RCC 7860 (cell line): ENCODE results near the gene EIF4E3.

Source experiments
- DNase-seq: peaks from one replicate; pipeline ENCODE4 v3.0.0-alpha.2; 2015; ENCODE audit warnings: low spot score
- FAIRE-seq: peaks from 2 replicates; lab custom pipeline; 2012; peaks lifted over from hg19 to GRCh38; lab: Jason Lieb, UNC

The EIF4E3 gene

DNA sequence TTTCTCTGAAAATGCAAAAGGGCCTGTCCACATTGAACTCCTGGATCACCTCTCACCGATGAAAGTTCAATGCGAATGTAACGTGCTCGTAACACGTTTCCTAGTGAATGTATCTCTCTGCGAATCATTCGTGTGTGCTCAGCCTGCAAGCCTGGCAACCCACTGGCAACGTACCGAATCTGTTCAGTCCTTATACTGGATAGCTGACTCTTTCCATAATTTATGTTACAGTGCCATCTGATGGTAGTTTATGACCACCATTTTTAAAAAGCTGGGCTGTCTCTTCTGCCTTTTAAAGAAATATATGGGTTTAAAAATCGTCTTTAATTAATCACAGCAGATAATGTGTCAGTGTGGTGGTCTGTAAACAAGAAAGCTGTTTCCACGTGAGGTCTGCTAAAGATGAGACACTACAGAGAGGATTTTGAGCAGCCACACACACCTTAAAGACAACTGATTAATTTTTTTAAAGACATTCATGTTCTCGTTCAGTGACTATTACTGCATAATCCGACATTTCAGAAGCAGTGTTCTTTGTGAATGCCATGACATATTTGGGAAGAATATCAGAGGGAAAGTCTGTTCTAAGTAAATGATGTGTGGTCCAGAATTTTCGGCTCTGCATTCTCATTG is 72.3 kb downstream of the EIF4E3 start:
- DNase-seq, result peak; percentile 62

DNA sequence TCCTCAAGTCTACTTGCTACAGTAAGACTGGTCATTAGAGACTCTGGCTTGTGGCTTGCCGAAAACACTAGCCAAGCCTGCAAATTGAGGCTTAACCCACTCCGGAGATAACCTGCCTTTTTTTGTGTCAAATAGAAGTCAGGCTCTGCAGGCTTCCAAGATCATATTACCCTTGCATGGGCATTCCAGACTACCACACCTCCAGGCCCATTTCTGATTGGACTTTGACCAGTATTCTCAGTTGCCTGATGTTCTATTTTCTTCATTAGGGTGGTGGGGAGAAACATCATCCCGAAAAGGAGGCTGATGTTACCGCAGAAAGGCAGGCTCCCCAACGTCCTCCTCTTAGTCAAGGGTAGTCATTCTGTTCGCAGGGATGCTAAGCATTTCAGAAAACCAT is 73.6 kb downstream of the EIF4E3 start:
- DNase-seq (no peak), FAIRE-seq (no peak)

More for the DNA sequence above, 72.3 kb downstream of the EIF4E3 start:
- FAIRE-seq, result peak; percentile 80

DNA sequence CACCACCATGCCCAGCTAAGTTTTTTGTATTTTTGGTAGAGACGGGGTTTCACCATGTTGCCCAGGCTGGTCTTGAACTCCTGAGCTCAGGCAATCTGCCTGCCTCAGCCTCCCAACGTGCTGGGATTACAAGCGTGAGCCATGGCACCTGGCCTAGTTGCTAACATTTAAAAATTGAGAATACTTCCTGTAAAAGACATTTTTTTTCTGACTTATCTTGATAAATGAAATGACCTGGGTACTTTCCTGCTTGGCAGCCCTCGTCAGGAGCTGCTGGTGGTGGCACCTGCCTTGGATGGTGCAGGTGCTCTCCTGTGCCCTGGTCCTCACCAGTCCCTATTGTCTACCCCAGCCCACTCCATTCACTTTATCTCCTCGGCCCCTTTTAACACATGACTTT is 74.8 kb downstream of the EIF4E3 start:
- DNase-seq (no peak), FAIRE-seq (no peak)

DNA sequence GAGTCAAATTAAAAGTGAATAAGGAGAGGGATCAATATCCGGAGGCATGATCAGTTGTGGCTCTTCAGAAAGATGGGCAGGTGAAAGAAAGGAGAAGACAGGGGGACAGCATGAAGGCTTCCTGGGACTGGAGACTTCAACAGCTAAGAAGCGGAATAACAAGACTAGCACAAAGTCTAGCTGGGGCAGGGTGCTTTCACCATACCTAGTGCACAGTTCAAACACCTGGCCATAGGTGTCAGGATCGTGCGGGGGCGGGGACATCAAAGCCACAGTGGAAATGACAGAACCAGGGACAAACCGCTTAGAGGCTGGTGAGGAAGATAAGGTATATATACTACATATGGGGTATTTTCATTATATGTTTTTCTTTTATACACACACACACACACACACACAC is 75.4 kb downstream of the EIF4E3 start:
- DNase-seq, result no peak
- no peak for FAIRE-seq

DNA sequence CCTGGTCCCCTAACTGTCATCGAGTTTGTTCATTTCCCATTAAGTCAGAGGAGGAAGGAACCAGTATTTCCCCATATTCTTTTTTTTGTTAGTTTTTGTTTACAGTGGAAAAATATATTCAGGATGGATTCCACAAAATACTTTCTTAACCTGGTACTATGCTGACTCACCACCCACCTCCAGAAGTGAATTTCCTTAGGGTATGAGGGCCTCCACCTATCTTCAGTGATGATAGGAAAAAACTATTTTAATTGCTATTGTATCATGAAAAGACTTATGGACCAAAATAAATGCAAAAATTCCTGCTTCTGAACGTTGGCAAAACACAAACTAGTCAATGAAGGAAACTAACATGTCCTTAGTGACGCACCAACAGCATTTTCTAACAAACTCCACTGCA is 77.5 kb downstream of the EIF4E3 start:
- FAIRE-seq (no peak), DNase-seq (no peak)

DNA sequence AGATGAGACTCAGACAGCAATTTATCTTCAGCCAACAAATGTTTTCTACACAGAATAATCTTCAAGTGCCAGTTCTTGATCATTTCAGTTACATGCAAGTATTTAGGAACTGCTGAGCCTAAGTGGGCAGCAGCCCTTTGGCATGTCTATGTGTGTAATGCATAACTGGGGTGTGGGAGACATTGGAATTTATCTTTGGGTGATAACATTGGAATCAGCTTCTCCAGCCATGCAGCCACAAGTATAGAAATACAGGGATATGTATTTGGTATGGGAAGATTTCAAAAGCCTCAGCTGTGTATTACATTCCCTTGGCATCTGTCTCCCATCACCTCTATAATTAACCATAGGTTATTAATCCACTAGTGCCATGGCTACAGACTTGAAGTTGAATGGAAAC is 78.2 kb downstream of the EIF4E3 start:
- DNase-seq (no peak), FAIRE-seq (no peak)

DNA sequence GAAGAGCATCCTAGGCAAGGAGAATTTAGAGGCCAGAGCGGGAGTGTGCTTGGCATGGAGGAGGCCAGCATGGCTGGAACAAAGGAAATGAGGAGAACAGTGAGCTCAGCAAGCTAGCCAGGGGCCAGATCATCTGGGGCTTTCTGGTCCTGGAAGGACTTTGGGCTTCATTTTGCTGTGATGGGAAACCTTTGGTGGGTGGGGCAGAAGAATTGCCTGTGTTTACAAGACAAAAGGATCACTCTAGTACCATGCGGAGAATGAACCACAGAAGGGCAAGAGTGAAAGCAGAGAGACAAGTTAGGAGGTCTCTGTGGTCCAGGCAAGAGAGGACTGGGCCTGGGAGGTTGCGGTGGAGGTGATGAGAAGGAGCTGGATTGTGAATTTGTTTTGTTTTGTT is 80.1 kb downstream of the EIF4E3 start:
- FAIRE-seq (no peak), DNase-seq (no peak)

DNA sequence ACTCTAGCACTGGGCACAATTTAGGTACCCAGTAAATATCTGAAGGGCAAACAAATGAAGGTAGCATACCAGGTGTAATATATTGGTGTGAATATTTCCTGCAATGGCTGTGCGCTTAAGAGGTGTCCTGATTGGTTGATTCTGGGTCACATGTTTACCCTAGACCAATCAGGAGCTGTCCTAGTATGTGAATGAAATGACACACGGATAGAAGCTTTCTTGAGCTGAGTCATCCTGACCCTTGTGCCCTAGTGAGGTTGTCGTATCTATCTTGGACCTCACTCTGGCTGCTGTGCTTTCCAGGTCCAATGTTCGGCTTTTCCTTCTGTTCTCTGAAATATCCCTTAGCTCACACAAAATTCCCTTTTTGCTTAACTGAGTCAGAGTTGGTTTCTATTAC is 83.5 kb downstream of the EIF4E3 start:
- FAIRE-seq (no peak), DNase-seq (peak; percentile 29)

DNA sequence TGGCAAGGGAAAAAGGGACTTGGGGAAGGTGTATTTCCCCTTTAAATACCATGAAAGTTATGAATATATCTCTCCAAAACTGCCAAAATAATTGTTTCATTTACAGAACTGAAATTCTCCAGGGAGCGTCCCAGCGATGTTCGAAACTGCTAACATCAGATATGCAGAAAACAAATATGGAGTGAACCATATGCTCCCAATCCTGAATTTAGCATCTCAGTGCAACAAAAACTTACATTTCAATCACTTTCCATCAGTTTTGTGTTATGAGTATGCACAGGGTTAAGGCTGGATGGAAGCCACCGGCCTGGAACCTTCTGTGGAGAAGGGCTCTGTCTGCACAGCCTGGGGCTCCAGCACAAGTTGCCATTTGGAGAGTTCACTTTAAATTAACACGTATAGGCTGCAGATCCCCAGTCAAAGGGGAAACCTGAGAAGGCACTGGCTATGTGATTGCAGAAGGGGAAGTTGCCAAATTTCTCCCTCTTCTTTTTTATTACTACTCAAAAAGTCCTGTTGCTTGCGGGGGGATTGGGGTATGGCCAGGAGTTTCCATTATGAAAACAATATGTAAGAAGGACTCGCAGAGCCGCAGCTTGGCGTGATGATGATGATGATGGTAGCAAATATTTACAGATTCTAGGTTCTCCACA is 84.7 kb downstream of the EIF4E3 start:
- FAIRE-seq (no peak), DNase-seq (no peak)

DNA sequence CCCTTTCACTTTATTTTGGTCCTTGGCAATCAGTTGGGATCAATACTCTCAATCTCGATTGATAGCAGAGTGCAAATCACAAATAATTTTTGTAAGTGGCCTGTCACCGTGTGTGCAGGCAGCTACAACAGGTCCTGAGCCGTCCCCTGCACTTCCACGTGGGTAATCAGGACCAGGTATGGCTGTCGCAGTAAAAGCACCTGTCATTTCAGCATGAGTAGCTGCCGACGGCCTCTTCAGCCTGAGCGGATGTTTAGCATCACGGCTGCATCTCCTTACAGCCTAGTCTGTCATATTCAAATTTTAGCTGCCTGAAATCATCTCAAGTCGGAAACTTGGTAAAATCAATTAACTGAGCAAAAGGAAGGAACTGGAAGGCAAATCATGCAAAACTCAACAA is 88.7 kb downstream of the EIF4E3 start:
- FAIRE-seq (no peak), DNase-seq (no peak)

DNA sequence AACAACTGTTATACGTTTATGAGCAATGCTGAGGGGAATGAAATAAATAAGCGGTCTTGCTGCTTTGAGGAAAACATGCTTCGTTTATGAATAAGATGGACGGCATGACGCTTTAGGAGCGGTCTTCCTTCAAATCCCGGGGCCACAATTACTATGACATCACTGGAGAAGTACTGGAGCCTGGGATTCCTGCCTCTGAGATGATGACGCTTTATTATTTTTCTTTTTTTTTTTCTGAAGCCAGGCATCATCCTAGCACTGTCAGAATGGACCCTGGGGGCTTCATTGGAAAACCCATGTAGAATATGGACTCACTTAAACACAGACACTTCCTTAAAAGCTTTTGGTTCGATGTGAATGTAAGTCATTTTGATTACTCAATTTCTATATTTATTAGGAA is 89.2 kb downstream of the EIF4E3 start:
- no peak for FAIRE-seq

DNA sequence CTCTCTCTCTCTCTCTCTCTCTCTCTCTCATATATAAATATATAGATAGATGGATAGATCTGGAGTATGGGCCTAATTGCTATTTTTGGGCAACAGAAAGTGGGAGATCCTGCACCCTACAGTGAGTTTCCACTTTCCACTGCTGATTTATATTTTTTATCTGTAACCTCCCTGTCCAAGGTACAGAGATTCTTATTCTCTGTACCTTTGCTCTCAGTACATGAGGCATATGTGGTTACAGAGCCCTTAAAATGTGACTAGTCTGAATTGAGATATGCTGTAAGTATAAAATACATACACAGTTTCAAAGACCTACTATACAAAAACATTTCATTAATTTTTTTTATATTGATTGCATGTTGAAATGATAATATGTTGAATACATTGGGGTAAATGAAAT is 90.5 kb downstream of the EIF4E3 start:
- no peak for DNase-seq
- FAIRE-seq, result no peak

More for the DNA sequence above, 89.2 kb downstream of the EIF4E3 start:
- DNase-seq, result no peak

DNA sequence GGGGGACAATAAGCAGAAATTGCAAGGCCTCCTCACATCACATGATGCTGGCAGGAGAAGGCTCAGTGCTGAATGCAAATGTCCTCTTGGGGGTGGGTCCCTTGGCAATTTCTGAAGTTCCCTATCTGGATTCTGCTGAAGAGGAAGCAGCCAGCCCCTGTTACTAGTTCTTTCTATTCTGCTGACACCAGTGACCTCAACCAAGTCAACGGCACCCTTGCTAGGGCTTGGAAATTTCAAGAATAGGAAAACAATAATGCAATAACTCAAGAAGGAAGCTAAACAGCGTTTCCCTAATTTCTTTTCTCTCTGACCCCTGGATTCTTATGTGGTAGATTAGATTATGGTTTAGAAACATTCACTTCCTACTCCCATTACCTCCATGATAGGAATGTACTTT is 95.5 kb downstream of the EIF4E3 start:
- DNase-seq (no peak), FAIRE-seq (no peak)

DNA sequence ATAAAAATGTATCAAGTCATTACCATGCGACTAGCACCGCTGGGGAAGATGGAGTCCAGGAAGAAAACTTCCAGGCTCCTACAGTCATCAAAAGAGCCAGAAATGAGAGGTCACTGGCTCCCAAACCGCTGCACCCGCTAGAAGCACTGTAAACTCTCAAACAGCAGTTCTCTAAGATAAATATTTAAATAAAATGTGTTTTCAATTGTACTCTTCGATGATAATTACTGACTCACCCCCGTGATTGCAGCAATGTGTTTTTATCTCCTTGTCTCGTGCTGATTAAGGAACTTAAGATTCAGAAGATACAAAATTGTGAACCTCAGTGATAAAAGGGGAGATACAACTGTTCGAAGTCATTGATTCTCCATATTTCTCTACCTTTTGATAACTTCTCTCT is 95.9 kb downstream of the EIF4E3 start:
- FAIRE-seq, result no peak

DNA sequence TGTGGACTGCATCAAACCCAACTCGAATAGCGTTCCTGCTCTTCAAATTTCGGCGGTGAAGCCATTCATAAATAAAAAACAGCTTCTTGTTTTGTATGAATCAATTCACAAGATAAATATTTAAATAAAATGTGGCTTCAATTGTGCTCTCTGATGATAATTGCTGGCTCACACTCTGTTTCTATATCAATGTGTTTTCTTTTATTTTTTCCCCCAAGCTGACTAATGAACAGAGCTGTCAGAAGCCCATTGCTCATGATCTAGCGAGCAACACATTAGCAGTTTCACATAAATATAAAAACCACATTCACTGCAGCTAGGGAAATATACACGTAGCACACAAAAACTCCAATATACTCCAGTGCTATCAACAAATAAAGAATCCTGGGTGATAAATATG is 96.7 kb downstream of the EIF4E3 start:
- FAIRE-seq (no peak), DNase-seq (no peak)

More for the DNA sequence above, 95.9 kb downstream of the EIF4E3 start:
- DNase-seq, result no peak

DNA sequence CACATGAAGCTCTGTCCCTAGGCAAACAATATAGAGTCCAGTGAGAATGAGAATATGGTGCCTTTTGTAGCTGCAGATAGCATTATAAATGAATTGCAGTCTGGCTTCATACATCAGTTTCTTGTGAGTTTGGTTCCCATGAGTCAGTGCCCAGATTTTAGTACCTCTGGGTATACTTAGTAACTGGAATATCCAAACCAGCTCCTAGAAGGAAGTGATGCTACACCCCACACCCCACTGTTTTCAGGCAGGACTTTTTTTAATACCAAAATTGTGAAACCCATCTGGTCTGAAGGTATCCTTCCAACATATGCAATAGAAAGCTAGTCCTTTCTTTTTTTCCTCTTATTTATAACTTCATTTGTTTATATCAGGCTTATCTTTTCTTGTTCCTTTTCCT is 99.5 kb downstream of the EIF4E3 start:
- FAIRE-seq (no peak), DNase-seq (no peak)
